ENCODE data around the gene POLDIP3. TPM values are rescaled to one million over a fixed set of nuclear protein-coding genes. Genes with fewer than 3 reads are reported as not detected.
"Not testable (repeated sequence)": the region's sequence is repeated elsewhere in the genome, so short reads cannot be mapped to it uniquely, and the experiment has no call there.

The POLDIP3 gene
- total RNA-seq, 1 donor from 2014 or later: 22.4 TPM

- H3K4me1 ChIP-seq (ENCODE audit: control insufficient read depth in 3 of 3, insufficient read depth in 3 of 3, low read length in 3 of 3); H3K9me3 ChIP-seq (ENCODE audit: control insufficient read depth in 3 of 3, low read length in 3 of 3); H3K4me3 ChIP-seq (ENCODE audit: low read length in 3 of 3); H3K9ac ChIP-seq (ENCODE audit: low read depth in 1 of 3, low read length in 3 of 3); H3K36me3 ChIP-seq (ENCODE audit: control insufficient read depth in 3 of 3, insufficient read depth in 3 of 3, low read length in 3 of 3); H3K27me3 ChIP-seq (ENCODE audit: control insufficient read depth in 3 of 3, insufficient read depth in 3 of 3, low read length in 3 of 3); H3K27ac ChIP-seq (ENCODE audit: low read depth, low read length): not testable (repeated sequence)
Observed at GRCh38 chr22:42535082-42535731, 79.5 kb downstream of the POLDIP3 start.

Small RNAs within 50 kb of the gene (small RNA-seq; reads per million reads assigned to genes)
- gene RN7SKP80 (not detected), gene RNU6-513P (not detected)

Other genes starting within 250 kb of the POLDIP3 start
- gene NFAM1, start 182.5 kb downstream of the POLDIP3 start, total RNA-seq: 0.52 TPM
- 13.0 TPM for gene RRP7A, start 95.1 kb downstream of the POLDIP3 start, total RNA-seq
- gene SERHL2, start 60.9 kb downstream of the POLDIP3 start, total RNA-seq: 2.6 TPM
- not detected for gene ATP5MGL, start 25.7 kb upstream of the POLDIP3 start, total RNA-seq
- 28.7 TPM for gene CYB5R3, start 34.5 kb upstream of the POLDIP3 start, total RNA-seq
- 18.3 TPM for gene A4GALT, start 106.0 kb upstream of the POLDIP3 start, total RNA-seq
- gene ARFGAP3, start 242.4 kb upstream of the POLDIP3 start, total RNA-seq: 32.9 TPM